ENCODE results near the gene HOXB5. TPM values are rescaled to one million over a fixed set of nuclear protein-coding genes. Genes with fewer than 3 reads are reported as not detected.

HOXB5 gene
- total RNA-seq, 6 experiments from 2014 or later, result not detected

- no peaks in the 10 kb centered on the region for H3K36me3 Mint-ChIP-seq (ENCODE audit: low read depth)
- no peak for TF ChIP-seq CTCF (IDR thresholded peaks at IDR 0.05)
- H3K9me3 Mint-ChIP-seq, result no peaks in the 10 kb centered on the region
- no peak overlapping the region for H3K27ac Mint-ChIP-seq
- peaks cover 90% of the 10 kb centered on the region for H3K27me3 Mint-ChIP-seq (ENCODE audit: insufficient read depth)
- peaks cover 15% of the 10 kb centered on the region; the same call in 1 of the 2 replicates for H3K4me1 Mint-ChIP-seq (ENCODE audit: low read depth)
- no peak overlapping the region for H3K4me3 Mint-ChIP-seq
- DNase-seq, result no peak
These were observed 12.7 kb upstream of the HOXB5 start for GRCh38 chr17:48605991-48606891.

- Mint-ChIP-seq H3K4me3 (no peak overlapping the region), H3K9me3 (no peaks in the 10 kb centered on the region), H3K4me1 (ENCODE audit: low read depth) (peaks cover 10% of the 10 kb centered on the region; the same call in 1 of the 2 replicates), H3K27me3 (ENCODE audit: insufficient read depth) (peaks cover 90% of the 10 kb centered on the region), H3K27ac (no peak overlapping the region), H3K36me3 (ENCODE audit: low read depth) (no peaks in the 10 kb centered on the region)
- TF ChIP-seq CTCF (IDR thresholded peaks at IDR 0.05), result no peak
- no peak for DNase-seq
These were observed 11.9 kb upstream of the HOXB5 start for GRCh38 chr17:48605409-48605919.

GRCh38 chr17:48604770-48605329 lies 11.3 kb upstream of the HOXB5 start, which contains the start of gene HOXB6:
Gene HOXB6 (minus strand): TSS chr17:48604986. CDS start chr17:48598150, 6,836 bp downstream.
- Mint-ChIP-seq H3K4me1 (ENCODE audit: low read depth) (peaks cover 10% of the 10 kb centered on the region; the same call in 1 of the 2 replicates), H3K27ac (no peak within 1 kb of the TSS), H3K4me3 (no peak within 1 kb of the TSS), H3K36me3 (ENCODE audit: low read depth) (no peaks in the 10 kb centered on the region), H3K27me3 (ENCODE audit: insufficient read depth) (peaks cover 95% of the 10 kb centered on the region), H3K9me3 (no peaks in the 10 kb centered on the region)
- no peak for TF ChIP-seq CTCF (IDR thresholded peaks at IDR 0.05)
- no peak for DNase-seq

GRCh38 chr17:48603959-48604769 lies 10.6 kb upstream of the HOXB5 start:
- peaks cover 10% of the 10 kb centered on the region; the same call in 1 of the 2 replicates for H3K4me1 Mint-ChIP-seq (ENCODE audit: low read depth)
- peaks cover 95% of the 10 kb centered on the region for H3K27me3 Mint-ChIP-seq (ENCODE audit: insufficient read depth)
- no peak overlapping the region for H3K27ac Mint-ChIP-seq
- no peaks in the 10 kb centered on the region for H3K9me3 Mint-ChIP-seq
- no peaks in the 10 kb centered on the region for H3K36me3 Mint-ChIP-seq (ENCODE audit: low read depth)
- no peak for DNase-seq
- no peak for TF ChIP-seq CTCF (IDR thresholded peaks at IDR 0.05)
- no peak overlapping the region for H3K4me3 Mint-ChIP-seq
